Thyroid gland (tissue), 4 donors: ENCODE data around the gene FXR2. TPM values are rescaled to one million over a fixed set of nuclear protein-coding genes. Genes with fewer than 3 reads are reported as not detected.

ENCODE experiments used
- DNase-seq, 2 donors: peaks; one replicate each; pipeline ENCODE4 v3.0.0-alpha.2; 2019
- H3K27ac ChIP-seq, 3 donors: fragments of 200-600 bp; sonication (generic); 1 replicate in 2 of 3; 2 replicates in 1 of 3; pipeline ENCODE4 v1.5.1; 2016 to 2019; ENCODE audit warnings: mild to moderate bottlenecking in 1 of 3, moderate library complexity in 1 of 3
- H3K27me3 ChIP-seq: fragments of 200-600 bp; sonication (generic); one replicate; pipeline ENCODE4 v1.5.1; 2019
- H3K36me3 ChIP-seq, 2 donors: fragments of 200-600 bp; sonication (generic); one replicate each; pipeline ENCODE4 v1.5.1; 2016 to 2019
- H3K4me1 ChIP-seq, 2 donors: fragments of 200-600 bp; sonication (generic); one replicate each; pipeline ENCODE4 v1.5.1; 2017 to 2019
- H3K4me3 ChIP-seq, 3 donors: fragments of 200-600 bp; sonication (generic); replicated peaks in 1 of 3; 1 replicate in 2 of 3; 2 replicates in 1 of 3; pipeline ENCODE4 v1.5.1; 2016; ENCODE audit warnings: mild to moderate bottlenecking in 1 of 3
- H3K9me3 ChIP-seq: fragments of 200-600 bp; sonication (generic); one replicate; pipeline ENCODE4 v1.5.1; 2017
- POLR2A ChIP-seq, 2 donors: fragments of 450-650 bp; IDR thresholded peaks; one replicate each; pipeline ENCODE4 v1.6.1; 2017; ENCODE audit warnings: antibody characterized with exemption in 2 of 2, mild to moderate bottlenecking in 2 of 2, moderate library complexity in 1 of 2
- WGBS, 2 donors: methylation state at CpG; one replicate each; pipeline ENCODE4 v1.1.5; 2017; 5-methylcytosine and 5-hydroxymethylcytosine counted together
- intact Hi-C: fragments of 100-400 bp; cut with DNase I; formaldehyde crosslinking; loops from one replicate; pipeline ENCODE4 v1.15.1; 2023
- total RNA-seq, 4 donors: library from RNA; depleted of rRNA; stranded (reverse); fragments of >200 nt; gene quantifications; one replicate each; pipeline ENCODE4 v1.2.3, GENCODE V29; 2016
- TF ChIP-seq, protein P1 (sequence below), 6 experiments: fragments of 200-600 bp in 3 of 6; fragments of 450-650 bp in 3 of 6; sonication (generic) in 3 of 6; IDR thresholded peaks; one replicate each; pipeline ENCODE4 v1.5.1; 2016 to 2019; ENCODE audit warnings: antibody characterized with exemption in 6 of 6, mild to moderate bottlenecking in 2 of 6, inconsistent platforms in 1 of 6, moderate library complexity in 1 of 6

Gene FXR2
- total RNA-seq, 4 donors from 2014 or later = 27.6 to 37.5 (median 28.6) TPM

DNA sequence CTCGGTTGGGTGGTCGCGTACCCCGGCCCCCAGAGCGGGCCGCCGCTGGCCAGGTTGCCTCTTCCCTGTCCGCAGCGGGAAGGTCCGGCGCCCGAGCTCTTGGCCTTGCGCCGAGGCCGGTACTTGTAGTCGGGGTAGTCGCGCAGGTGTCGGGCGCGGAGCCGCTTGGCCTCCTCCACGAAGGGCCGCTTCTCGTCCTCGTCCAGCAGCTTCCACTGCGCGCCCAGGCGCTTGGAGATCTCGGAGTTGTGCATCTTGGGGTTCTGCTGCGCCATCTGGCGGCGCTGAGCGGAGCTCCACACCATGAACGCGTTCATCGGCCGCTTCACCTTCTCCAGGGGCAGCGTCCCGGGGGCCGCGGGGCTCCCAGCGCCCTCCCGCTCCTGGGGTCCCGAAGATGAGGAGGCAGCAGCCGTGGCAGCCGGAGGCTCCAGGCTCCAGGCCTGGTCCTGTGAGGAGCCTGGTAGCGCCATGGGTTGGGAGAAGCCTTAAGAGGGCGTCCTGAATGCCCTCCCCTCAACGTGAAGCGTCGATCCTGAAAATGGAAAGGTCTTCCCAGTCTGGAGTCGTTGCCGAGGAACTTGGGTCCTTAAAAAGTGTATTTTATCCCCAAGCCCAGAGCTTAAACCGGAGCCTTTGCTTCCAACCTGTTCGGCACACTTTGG lies 25.4 kb downstream of the FXR2 start:
- intact Hi-C loops = no loop called here
- Histone ChIP-seq H3K27me3 (no peaks in the 10 kb centered on the region), H3K4me1 (peaks cover 15 to 24% of the 10 kb centered on the region in 2 donors), H3K4me3 (peak overlapping the region in 1 of 3 donors; percentile 19), H3K27ac (peak overlapping the region in 2 of 3 donors; percentile 56 to 70), H3K9me3 (no peaks in the 10 kb centered on the region), H3K36me3 (peaks cover 33 to 41% of the 10 kb centered on the region in 2 donors)
- peak in 1 of 2 donors; percentile 20 for TF ChIP-seq POLR2A (IDR thresholded peaks at IDR 0.05)
- TF ChIP-seq, protein P1, sequence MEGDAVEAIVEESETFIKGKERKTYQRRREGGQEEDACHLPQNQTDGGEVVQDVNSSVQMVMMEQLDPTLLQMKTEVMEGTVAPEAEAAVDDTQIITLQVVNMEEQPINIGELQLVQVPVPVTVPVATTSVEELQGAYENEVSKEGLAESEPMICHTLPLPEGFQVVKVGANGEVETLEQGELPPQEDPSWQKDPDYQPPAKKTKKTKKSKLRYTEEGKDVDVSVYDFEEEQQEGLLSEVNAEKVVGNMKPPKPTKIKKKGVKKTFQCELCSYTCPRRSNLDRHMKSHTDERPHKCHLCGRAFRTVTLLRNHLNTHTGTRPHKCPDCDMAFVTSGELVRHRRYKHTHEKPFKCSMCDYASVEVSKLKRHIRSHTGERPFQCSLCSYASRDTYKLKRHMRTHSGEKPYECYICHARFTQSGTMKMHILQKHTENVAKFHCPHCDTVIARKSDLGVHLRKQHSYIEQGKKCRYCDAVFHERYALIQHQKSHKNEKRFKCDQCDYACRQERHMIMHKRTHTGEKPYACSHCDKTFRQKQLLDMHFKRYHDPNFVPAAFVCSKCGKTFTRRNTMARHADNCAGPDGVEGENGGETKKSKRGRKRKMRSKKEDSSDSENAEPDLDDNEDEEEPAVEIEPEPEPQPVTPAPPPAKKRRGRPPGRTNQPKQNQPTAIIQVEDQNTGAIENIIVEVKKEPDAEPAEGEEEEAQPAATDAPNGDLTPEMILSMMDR (IDR thresholded peaks at IDR 0.05) = peak; percentile 73 to 89 (median 80)
- WGBS, 2 donors = 42 to 43% methylated on average over 11 to 12 of the region's 56 CpGs
- peak; percentile 89 to 91 for DNase-seq

DNA sequence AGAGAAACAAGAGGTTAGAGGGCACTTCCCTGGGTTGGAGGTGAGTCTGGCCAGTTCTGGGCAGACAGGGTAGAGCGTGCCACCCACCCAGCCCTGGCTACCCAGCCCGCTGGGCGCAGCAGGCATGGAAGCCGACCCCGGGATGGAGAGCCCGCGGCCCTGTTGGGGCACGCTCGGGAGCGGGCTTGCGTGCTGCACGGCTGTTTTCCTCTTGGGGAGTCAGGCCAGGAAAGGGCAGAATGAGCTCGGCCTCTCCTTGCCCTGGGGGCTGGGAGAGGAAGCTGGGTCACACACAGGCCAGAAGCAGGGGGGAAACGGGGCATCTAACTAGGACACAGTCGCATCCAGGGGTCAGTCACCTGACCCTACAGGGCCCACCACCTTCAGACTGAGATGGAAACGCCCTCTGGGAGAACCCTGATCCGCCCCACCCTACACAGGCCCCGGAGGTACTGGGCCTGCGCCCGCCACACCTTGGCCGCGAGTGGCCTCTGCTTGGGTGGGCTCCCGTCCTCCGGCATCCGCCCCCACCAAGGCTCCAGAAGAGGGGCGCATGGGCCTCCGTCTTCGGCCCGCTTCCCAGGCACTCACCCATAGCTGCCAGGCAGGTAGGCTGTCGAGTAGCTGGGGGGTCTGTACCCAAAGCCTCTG lies 26.0 kb downstream of the FXR2 start:
- Histone ChIP-seq H3K4me3 (peak overlapping the region in 1 of 3 donors; percentile 19), H3K27me3 (no peaks in the 10 kb centered on the region), H3K27ac (peak overlapping the region in 2 of 3 donors; percentile 56 to 70), H3K4me1 (peaks cover 16 to 26% of the 10 kb centered on the region in 2 donors), H3K36me3 (peaks cover 26 to 35% of the 10 kb centered on the region in 2 donors), H3K9me3 (no peaks in the 10 kb centered on the region)
- intact Hi-C loops = no loop called here
- TF ChIP-seq, protein P1 (IDR thresholded peaks at IDR 0.05) = no peak
- no peak for TF ChIP-seq POLR2A (IDR thresholded peaks at IDR 0.05)
- WGBS, 2 donors = 67 to 86% methylated on average over 6 to 13 of the region's 30 CpGs
- DNase-seq = no peak

DNA sequence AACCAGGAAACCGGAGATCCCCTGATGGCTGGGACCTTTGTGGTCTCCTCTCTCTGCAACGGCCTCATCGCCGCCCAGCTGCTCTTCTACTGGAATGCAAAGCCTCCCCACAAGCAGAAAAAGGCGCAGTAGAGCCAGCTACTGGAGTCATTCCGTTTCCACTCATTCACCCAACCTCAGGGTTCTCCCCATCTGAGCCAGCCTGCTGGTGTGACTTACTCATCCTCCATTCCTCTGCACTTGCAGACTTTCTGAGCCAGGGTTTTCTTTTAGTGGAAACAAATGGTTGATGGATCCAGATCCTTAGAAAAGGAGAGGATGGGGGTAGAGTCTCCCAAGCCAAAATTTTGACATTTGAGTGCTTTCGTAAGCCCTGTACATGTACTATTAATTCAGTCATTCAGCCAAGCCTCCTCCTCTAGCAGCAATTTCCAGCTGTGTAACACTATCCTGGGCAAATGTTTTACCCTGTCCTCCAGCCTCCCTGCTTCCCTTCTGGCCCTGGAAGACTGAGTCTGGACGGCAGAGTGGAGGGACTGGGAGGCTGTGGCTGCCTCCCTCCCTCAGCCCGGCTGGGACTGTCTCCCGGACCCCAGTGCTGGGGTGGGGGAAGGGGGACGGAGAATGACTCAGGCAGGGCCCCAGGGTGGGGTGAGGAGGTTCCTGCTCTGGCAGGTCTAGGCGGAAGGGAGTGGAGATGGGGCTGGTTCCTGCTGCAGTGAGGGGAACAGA lies 27.1 kb downstream of the FXR2 start:
- peaks cover 16 to 24% of the 10 kb centered on the region in 2 donors for H3K36me3 ChIP-seq
- no peak overlapping the region for H3K4me3 ChIP-seq
- H3K9me3 ChIP-seq = no peaks in the 10 kb centered on the region
- no peak for TF ChIP-seq POLR2A (IDR thresholded peaks at IDR 0.05)
- TF ChIP-seq, protein P1 (IDR thresholded peaks at IDR 0.05) = no peak
- no peak overlapping the region for H3K27ac ChIP-seq
- WGBS, 2 donors = 83 to 87% methylated on average over 12 of the region's 12 CpGs
- H3K27me3 ChIP-seq = no peaks in the 10 kb centered on the region
- intact Hi-C loops = no loop called here
- no peak for DNase-seq
- H3K4me1 ChIP-seq = peaks cover 24 to 33% of the 10 kb centered on the region in 2 donors

DNA sequence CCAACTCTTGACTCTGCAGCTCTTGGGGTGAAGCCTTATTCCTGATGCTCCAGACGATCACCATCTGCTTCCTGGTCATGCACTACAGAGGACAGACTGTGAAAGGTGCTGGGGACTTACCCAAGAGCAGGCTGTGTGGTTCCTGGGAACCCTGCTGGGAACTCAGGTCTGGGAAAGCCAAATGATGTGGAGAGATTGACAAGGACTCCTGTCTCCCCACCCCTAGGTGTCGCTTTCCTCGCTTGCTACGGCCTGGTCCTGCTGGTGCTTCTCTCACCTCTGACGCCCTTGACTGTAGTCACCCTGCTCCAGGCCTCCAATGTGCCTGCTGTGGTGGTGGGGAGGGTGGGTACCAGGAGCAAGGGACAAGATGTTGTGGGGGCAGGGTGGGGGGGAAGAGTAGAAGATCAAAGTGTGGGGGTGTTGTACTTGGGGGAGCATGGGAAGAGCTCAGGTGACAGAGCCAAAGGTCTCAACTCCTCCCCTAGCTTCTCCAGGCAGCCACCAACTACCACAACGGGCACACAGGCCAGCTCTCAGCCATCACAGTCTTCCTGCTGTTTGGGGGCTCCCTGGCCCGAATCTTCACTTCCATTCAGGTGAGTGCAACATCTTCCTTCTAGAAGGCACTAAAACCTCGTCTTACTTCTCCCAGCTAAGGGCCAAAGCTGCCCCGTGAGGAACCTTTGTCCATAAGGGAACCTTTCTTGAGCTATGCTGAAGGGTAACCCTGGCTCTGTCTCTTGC lies 27.9 kb downstream of the FXR2 start:
- 83 to 88% methylated on average over 9 of the region's 9 CpGs for WGBS, 2 donors
- TF ChIP-seq, protein P1 (IDR thresholded peaks at IDR 0.05) = no peak
- no peak for TF ChIP-seq POLR2A (IDR thresholded peaks at IDR 0.05)
- Histone ChIP-seq H3K36me3 (peaks cover 8 to 16% of the 10 kb centered on the region in 2 donors), H3K27me3 (no peaks in the 10 kb centered on the region), H3K9me3 (no peaks in the 10 kb centered on the region), H3K4me1 (peaks cover 30 to 40% of the 10 kb centered on the region in 2 donors), H3K4me3 (no peak overlapping the region), H3K27ac (no peak overlapping the region)
- intact Hi-C loops = no loop called here
- no peak for DNase-seq
